HAP-1 (cell line): ENCODE results near the gene FAM107B.

Experiments
- DNase-seq, 2 experiments: peaks; one replicate each; pipeline ENCODE4 v3.0.0-alpha.2; 2016 to 2020; ENCODE audit warnings: low spot score in 2 of 2
- H3K27me3 ChIP-seq: fragments of 250-450 bp; sonication (Bioruptor Pico); 2 replicates; pipeline ENCODE4 v1.5.1; 2020; ENCODE audit warnings: low read depth, mild to moderate bottlenecking, moderate library complexity
- H3K36me3 ChIP-seq: fragments of 250-450 bp; sonication (Bioruptor Pico); replicated peaks from 2 replicates; pipeline ENCODE4 v1.5.1; 2020; ENCODE audit warnings: mild to moderate bottlenecking
- H3K4me1 ChIP-seq: fragments of 250-450 bp; sonication (Bioruptor Pico); 2 replicates; pipeline ENCODE4 v1.5.1; 2020; ENCODE audit warnings: mild to moderate bottlenecking
- H3K4me3 ChIP-seq: fragments of 250-450 bp; sonication (Bioruptor Pico); 2 replicates; pipeline ENCODE4 v1.5.1; 2020; ENCODE audit warnings: mild to moderate bottlenecking, moderate library complexity
- H3K9me3 ChIP-seq: fragments of 250-450 bp; sonication (Bioruptor Pico); 2 replicates; pipeline ENCODE4 v1.5.1; 2020; ENCODE audit warnings: mild to moderate bottlenecking, moderate library complexity
- in situ Hi-C: fragments of 300-500 bp; cut with MboI; formaldehyde crosslinking; loops from 3 replicates; pipeline ENCODE4 v1.14.3; 2020; ENCODE audit warnings: low sequenced_read_pairs, inconsistent platforms, mixed read lengths

Gene FAM107B

DNA sequence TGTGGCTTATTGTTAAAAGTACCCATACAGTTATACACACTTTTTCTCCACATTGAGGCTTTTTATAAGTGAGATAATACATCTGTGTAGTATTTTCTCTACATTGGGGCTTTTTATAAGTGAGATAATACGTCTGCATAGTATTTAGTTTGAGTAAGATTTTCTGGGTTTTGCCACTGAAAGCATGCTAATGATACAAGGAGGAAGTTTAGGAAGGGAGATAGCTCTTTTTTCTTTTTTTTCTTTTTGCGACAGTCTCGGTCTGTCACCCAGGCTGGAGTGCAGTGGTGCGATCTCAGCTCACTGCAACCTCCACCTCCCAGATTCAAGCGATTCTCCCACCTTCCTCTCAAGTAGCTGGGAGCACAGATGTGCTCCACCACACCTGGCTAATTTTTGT, 13.3 kb downstream of the FAM107B start:
- no peaks in the 10 kb centered on the region for H3K9me3 ChIP-seq
- H3K4me3 ChIP-seq = no peak overlapping the region
- no peak for DNase-seq
- H3K4me1 ChIP-seq = no peaks in the 10 kb centered on the region
- H3K27me3 ChIP-seq = 0 out of 2 replicates have a peak, but pooled peaks cover 4% of the 10 kb centered on the region
- no peaks in the 10 kb centered on the region for H3K36me3 ChIP-seq
- in situ Hi-C loops = no loop called here

DNA sequence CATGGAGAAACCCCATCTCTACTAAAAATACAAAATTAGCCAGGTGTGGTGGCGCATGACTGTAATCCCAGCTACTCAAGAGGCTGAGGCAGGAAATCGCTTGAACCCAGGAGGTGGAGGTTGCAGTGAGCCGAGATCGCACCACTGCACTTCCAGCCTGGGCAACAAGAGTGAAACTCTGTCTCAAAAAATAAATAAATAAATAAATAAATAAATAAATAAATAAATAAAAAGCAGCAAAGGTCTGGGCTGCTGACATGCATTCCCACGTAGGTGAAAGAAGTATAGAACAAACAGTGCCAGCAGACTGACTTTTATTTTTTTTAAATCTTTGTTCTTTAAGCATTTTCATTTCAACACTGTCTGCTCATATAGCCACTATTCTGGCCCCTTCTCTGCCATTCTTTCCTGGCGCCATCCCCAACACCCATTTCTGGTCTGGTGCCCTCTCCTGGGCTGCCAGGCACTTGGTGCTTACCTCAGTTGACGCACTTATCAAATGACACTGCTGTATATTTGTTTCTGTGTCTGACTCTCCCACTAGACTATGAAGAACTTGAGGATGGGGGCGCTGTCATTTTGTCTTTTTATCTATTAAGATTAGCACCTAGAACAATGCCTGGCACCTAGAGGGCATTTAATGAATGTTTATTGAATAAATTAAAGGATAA, 15.6 kb downstream of the FAM107B start:
- Histone ChIP-seq H3K36me3 (no peaks in the 10 kb centered on the region), H3K4me3 (no peak overlapping the region), H3K9me3 (no peaks in the 10 kb centered on the region), H3K27me3 (0 out of 2 replicates have a peak, but pooled peaks cover 6% of the 10 kb centered on the region), H3K4me1 (no peaks in the 10 kb centered on the region)
- in situ Hi-C loops = no loop called here
- DNase-seq = no peak

DNA sequence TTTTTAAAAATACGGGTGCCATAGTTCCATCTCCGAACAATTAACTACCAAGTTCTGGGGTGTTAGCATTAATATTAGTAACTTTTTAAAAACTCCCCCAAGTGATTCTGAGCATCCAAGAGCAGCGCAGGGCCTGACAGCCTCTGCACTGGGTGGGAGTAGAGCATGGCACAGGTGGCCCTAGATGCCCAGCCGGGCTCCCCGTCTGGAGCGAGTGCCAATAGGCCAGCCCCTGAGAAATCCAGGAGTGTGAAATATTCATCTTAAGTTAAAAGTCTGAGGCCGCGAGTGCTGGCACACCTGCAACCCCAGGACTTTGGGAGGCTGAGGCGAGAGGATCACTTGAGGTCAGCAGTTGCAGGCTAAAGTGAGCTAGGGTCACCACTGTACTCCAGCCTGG, 16.2 kb downstream of the FAM107B start:
- in situ Hi-C loops = no loop called here
- no peaks in the 10 kb centered on the region for H3K4me1 ChIP-seq

DNA sequence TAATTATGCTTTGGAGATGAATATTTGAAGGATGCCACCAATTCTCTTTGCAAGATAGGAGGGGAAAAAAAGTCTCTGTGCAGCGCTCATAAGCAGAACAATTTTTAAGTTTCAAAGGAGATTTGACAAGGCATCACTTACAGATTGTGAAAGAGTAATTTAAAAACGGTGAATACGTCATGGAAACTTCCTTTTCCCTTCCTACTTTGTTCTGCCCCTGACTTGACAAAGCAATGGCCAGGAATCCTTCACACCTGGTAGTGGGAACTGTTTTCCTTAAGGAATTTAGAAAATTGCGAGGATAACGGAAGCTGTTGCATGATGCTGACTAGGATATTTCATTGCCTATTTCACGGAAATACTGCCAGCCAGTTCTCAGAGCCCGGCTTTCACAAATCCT, 16.7 kb downstream of the FAM107B start:
- 0 out of 2 replicates have a peak, but pooled peaks cover 6% of the 10 kb centered on the region for H3K27me3 ChIP-seq
- no peak for DNase-seq
- in situ Hi-C loops = no loop called here
- H3K9me3 ChIP-seq = no peaks in the 10 kb centered on the region
- H3K4me3 ChIP-seq = no peak overlapping the region
- no peaks in the 10 kb centered on the region for H3K4me1 ChIP-seq
- H3K36me3 ChIP-seq = no peaks in the 10 kb centered on the region

More for the DNA sequence above, 16.2 kb downstream of the FAM107B start:
- Histone ChIP-seq H3K36me3 (no peaks in the 10 kb centered on the region), H3K27me3 (0 out of 2 replicates have a peak, but pooled peaks cover 6% of the 10 kb centered on the region), H3K9me3 (no peaks in the 10 kb centered on the region), H3K4me3 (no peak overlapping the region)
- DNase-seq = no peak

DNA sequence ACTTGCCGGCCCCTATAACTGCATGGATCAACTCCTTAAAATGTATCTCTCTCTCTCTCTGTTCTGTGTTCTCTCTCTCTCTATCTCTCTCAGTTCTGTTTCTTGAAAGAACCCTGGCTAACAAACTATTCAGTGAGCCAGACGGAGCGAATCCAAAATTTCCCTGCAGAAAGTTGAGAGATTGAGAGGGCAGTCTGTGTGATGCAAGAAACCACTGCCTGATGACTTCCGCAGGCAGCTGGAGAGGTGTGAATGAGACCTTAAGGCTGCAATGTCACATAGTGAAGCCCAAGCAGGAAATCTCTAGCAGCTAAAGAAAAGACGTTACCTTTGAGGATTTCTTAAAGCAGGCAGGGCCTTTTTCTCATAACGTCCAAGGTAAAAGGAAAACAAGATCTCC, 17.3 kb downstream of the FAM107B start:
- 0 out of 2 replicates have a peak, but pooled peaks cover 6% of the 10 kb centered on the region for H3K27me3 ChIP-seq
- H3K36me3 ChIP-seq = no peaks in the 10 kb centered on the region
- H3K9me3 ChIP-seq = no peaks in the 10 kb centered on the region
- H3K4me3 ChIP-seq = no peak overlapping the region
- no peak for DNase-seq
- no peaks in the 10 kb centered on the region for H3K4me1 ChIP-seq
- in situ Hi-C loops = no loop called here

DNA sequence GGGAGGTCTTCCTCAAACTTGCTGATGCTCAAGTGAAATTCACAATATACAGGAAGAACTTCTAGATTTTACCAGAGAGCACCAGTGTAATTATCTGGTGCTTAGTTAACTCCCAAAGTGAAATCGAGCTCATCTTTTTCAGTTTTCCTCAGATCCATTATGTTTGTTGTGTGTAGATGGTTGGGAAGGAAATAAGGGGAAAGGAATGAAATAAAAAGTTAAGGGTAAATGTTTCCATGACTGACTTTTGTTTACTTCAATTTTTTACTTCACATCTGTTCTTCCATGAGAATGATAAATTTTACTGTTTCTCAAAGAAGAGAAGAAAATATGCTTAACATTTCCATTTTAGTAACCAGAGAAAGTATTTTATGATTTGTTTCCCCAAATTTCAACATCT, 21.3 kb downstream of the FAM107B start:
- Histone ChIP-seq H3K9me3 (no peaks in the 10 kb centered on the region), H3K36me3 (no peaks in the 10 kb centered on the region), H3K4me1 (no peaks in the 10 kb centered on the region), H3K27me3 (0 out of 2 replicates have a peak, but pooled peaks cover 3% of the 10 kb centered on the region), H3K4me3 (no peak overlapping the region)
- no peak for DNase-seq
- in situ Hi-C loops = no loop called here

DNA sequence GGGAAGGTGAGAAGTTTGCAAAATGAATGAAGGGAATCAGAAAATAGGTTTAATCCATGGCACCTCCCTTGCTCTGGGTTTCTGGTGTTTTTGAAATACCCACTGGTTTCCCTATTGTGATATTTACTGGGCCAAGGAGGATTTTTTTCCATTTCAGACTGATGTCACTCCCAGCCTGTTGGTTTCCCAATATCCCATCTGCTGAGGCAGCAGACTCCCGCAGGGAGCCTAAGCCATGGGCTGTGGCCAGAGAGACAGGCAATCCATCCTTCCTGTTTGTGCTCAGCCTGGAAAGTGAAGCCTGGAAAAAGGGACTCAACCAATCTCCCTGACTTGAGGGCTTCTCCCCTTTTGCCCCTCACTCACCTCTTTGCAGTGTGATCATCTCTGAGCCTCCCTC, 22.8 kb downstream of the FAM107B start:
- in situ Hi-C loops = no loop called here
- Histone ChIP-seq H3K36me3 (no peaks in the 10 kb centered on the region), H3K4me1 (no peaks in the 10 kb centered on the region), H3K4me3 (no peak overlapping the region), H3K9me3 (no peaks in the 10 kb centered on the region), H3K27me3 (0 out of 2 replicates have a peak, but pooled peaks cover 3% of the 10 kb centered on the region)
- no peak for DNase-seq

DNA sequence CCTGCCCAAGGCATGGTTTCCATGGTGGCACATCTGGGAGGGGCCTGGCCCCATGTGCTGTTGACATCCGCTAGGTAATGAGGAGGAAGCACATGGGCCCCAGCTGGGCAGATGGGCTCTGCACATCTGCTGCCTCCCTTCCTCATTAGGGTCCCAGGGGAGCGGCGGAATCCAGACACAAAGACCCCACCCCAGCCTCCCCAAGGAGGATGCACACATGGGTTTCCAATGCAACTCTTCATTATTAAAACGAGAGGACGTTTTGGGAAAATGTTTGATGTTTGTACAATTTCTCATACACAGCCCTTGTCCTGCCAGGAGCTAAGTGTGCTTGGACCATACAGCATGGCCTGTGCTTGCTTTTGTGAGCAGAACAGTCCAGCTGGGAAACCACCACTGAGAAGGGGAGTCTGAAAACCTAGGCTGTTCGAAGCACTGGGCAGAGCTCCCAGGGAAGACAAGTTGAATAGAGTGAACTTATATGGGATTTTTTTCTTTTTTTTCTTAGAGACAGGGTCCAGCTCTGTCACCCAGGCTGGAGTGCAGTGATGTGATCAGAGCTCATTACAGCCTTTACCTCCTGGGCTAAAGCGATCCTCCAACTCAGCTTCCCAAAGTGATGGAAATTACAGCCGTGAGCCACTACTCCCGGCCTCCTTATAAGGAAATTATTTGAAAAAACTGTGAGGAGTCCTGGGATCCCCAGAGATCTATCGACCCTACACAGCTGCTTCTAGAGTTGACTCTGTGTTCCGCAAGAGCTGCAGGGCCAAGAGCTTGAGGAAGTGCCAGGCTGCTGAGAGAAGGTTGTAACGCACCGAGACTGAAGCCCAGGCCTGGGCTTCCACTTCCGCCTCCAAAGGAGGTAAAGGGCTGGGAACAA, 23.4 kb downstream of the FAM107B start:
- no peak for DNase-seq
- Histone ChIP-seq H3K4me1 (no peaks in the 10 kb centered on the region), H3K4me3 (no peak overlapping the region)

DNA sequence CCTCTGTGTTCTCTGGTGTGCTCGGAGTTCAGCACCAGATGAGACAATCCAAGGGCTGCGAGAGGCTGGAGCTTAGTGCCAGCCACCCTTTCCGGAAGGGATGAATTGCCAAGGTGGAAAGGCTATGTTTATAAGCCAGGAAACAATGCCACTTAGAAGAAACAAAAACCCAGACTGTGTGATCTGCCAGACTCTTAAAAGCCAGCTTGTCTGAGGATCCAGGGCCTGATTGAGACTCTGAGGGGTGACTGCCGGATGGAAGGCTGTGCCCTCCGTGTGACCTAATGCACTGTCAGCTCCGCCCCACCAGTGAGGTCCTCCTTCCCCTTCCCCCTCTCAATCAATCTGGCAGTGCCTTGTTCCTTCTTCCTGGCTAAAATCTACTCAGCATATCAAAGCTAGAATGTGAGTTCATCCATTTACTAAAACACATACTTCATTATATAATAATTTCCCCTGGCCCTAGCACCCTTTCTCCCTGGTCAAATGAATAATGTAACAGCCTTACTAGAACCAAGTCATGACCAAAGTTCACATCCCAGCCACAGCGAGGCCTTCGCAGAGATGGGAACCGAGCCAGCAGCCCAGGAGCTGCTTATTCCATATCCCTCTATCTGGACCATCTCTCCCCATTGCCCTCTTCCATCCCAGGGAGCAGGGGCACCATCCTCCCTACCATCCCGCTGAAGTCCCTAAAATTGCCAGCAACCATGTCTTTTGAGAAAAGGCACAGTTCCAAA, 25.5 kb downstream of the FAM107B start:
- Histone ChIP-seq H3K4me3 (no peak overlapping the region), H3K4me1 (no peaks in the 10 kb centered on the region), H3K27me3 (no peaks in the 10 kb centered on the region), H3K36me3 (no peaks in the 10 kb centered on the region), H3K9me3 (no peaks in the 10 kb centered on the region)
- in situ Hi-C loops = no loop called here
- no peak for DNase-seq

More for the DNA sequence above, 23.4 kb downstream of the FAM107B start:
- H3K9me3 ChIP-seq = no peaks in the 10 kb centered on the region
- in situ Hi-C loops = no loop called here
- no peaks in the 10 kb centered on the region for H3K36me3 ChIP-seq
- H3K27me3 ChIP-seq = 0 out of 2 replicates have a peak, but pooled peaks cover 1% of the 10 kb centered on the region

DNA sequence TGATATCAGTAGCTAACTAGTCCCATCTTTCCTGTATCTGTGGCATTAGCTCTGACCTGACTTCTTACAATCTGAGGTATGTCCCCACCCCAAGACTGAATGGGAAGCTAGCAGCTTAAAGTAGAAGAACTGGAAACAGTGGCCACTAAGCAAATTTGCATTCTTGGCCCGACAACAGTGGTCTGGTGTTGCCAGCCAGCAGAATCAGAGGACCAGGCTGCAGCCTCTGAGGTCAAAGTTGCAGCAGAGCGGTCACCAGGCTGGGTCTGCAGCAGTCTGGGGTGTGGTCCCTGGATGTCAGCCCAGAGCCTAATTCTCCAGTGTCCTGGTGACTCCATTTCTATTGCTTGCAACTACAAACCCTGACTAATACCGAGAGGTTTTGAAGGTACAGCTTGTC, 26.3 kb downstream of the FAM107B start:
- in situ Hi-C loops = no loop called here
- Histone ChIP-seq H3K27me3 (no peaks in the 10 kb centered on the region), H3K9me3 (no peaks in the 10 kb centered on the region), H3K4me1 (no peaks in the 10 kb centered on the region), H3K36me3 (no peaks in the 10 kb centered on the region), H3K4me3 (no peak overlapping the region)
- DNase-seq = no peak

DNA sequence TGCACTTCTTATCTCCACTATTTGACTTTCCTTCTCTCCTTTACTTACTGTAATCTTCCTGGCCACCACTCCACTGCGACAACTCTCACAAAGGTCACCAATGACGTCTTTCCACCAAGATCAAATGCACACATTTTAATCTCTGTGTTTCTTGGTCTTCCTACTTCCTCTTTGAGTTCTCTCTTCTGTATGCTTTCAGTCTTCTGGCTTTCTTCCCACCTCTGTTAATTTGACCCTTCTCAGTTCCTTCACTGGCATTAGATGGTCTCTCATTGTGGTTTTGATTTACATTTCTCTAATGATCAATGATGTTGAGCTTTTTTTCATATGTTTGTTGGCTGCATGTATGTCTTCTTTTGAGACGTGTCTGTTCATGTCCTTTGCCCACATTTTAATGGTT, 31.9 kb downstream of the FAM107B start:
- in situ Hi-C loops = no loop called here
- H3K9me3 ChIP-seq = no peaks in the 10 kb centered on the region
- no peaks in the 10 kb centered on the region for H3K27me3 ChIP-seq
- no peak for DNase-seq
- no peaks in the 10 kb centered on the region for H3K36me3 ChIP-seq
- H3K4me1 ChIP-seq = no peaks in the 10 kb centered on the region
- no peak overlapping the region for H3K4me3 ChIP-seq

DNA sequence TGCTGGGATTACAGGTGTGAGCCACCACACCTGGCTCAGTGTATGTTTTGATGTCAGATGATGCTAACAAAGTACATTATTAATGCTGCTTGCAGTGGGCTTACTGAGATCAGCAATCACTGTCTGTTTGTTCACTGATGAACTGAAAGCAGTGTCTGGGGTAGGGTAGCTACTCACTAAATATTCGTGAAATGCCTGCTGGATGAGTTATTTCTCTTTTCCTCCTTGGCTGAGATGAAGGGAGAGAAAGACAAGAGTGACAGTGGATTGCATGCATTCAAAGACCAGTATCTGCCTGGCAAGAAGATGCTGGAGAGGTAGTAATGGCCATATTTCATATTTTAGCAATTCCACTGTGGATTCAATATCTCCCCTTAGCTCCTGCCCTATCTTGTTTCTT, 32.3 kb downstream of the FAM107B start:
- DNase-seq = no peak
- in situ Hi-C loops = no loop called here
- H3K4me1 ChIP-seq = no peaks in the 10 kb centered on the region

DNA sequence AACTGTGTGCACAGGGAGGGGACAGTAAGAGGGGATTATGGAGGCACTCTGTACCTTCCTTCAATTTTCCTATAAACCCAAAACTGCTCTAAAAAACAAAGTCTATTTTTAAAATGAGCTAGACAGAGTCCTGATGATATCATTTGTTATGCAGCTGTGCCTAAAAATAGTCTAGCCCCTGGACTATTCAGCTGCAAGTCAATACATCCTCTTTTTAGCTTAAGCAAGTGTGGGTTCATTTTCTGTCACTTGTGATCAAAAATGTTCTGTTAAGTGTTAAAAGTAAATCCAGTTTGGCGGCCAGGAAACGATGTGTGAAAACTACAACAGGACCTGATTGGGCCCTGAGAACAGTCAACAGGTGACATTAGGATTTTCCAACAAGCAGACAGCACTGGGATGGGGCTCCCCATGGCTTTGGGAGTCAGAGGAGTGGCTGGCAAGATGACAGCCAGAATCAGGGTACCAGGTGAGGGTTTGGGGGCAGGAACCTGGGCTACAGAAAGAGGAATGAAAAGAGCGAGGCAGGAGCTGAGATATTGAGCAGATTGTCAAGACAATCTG, 33.9 kb downstream of the FAM107B start:
- no peaks in the 10 kb centered on the region for H3K9me3 ChIP-seq
- no peak overlapping the region for H3K4me3 ChIP-seq
- in situ Hi-C loops = no loop called here
- no peaks in the 10 kb centered on the region for H3K36me3 ChIP-seq
- no peaks in the 10 kb centered on the region for H3K4me1 ChIP-seq
- no peaks in the 10 kb centered on the region for H3K27me3 ChIP-seq
- no peak for DNase-seq

More for the DNA sequence above, 32.3 kb downstream of the FAM107B start:
- Histone ChIP-seq H3K9me3 (no peaks in the 10 kb centered on the region), H3K4me3 (no peak overlapping the region), H3K27me3 (no peaks in the 10 kb centered on the region), H3K36me3 (no peaks in the 10 kb centered on the region)
